ENCODE results near the gene SELENOI.

GRCh38 chr2:26444236-26444635 is 98.3 kb downstream of the SELENOI start:
- no peak for TF ChIP-seq ZFX (IDR thresholded peaks at IDR 0.05)
- TF ChIP-seq, protein P1, sequence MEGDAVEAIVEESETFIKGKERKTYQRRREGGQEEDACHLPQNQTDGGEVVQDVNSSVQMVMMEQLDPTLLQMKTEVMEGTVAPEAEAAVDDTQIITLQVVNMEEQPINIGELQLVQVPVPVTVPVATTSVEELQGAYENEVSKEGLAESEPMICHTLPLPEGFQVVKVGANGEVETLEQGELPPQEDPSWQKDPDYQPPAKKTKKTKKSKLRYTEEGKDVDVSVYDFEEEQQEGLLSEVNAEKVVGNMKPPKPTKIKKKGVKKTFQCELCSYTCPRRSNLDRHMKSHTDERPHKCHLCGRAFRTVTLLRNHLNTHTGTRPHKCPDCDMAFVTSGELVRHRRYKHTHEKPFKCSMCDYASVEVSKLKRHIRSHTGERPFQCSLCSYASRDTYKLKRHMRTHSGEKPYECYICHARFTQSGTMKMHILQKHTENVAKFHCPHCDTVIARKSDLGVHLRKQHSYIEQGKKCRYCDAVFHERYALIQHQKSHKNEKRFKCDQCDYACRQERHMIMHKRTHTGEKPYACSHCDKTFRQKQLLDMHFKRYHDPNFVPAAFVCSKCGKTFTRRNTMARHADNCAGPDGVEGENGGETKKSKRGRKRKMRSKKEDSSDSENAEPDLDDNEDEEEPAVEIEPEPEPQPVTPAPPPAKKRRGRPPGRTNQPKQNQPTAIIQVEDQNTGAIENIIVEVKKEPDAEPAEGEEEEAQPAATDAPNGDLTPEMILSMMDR (conservative IDR thresholded peaks at IDR 0.05): no peak

Data from C4-2B (cell line).